Measurements from ENCODE around the gene IL37.
A peak's percentile ranks its signal among the peaks of the same experiment; 100 is the strongest.

Gene IL37

GRCh38 chr2:112910865-112911264 is at the start of gene IL37:
Gene IL37, plus strand, starts transcription at chr2:112911165. Its CDS starts 1,848 bp downstream, at chr2:112913013.
- no peak for DNase-seq

- DNase-seq = no peak
Measured at GRCh38 chr2:112864072-112864471, 46.9 kb upstream of the IL37 start.

- no peak for DNase-seq
Measured at GRCh38 chr2:112866128-112866835, 44.7 kb upstream of the IL37 start.

- no peak for DNase-seq
Measured at GRCh38 chr2:112867701-112868631, 43.0 kb upstream of the IL37 start.

GRCh38 chr2:112869258-112869842 is 41.6 kb upstream of the IL37 start:
- DNase-seq = peak; percentile 19

- no peak for DNase-seq
Measured at GRCh38 chr2:112870841-112871835, 39.8 kb upstream of the IL37 start.

GRCh38 chr2:112876257-112876970 is 34.6 kb upstream of the IL37 start:
- DNase-seq = no peak

GRCh38 chr2:112876971-112877361 is 34.0 kb upstream of the IL37 start:
- DNase-seq = no peak

GRCh38 chr2:112877423-112877822 is 33.5 kb upstream of the IL37 start:
- DNase-seq = no peak

GRCh38 chr2:112879491-112880041 is 31.4 kb upstream of the IL37 start:
- DNase-seq = no peak

GRCh38 chr2:112880091-112880531 is 30.9 kb upstream of the IL37 start:
- peak; percentile 13 for DNase-seq

GRCh38 chr2:112880696-112881095 is 30.3 kb upstream of the IL37 start:
- DNase-seq = peak; percentile 24

GRCh38 chr2:112881217-112881985 is 29.6 kb upstream of the IL37 start:
- peak; percentile 70 for DNase-seq

GRCh38 chr2:112883669-112884068 is 27.3 kb upstream of the IL37 start:
- no peak for DNase-seq

GRCh38 chr2:112884869-112885505 is 26.0 kb upstream of the IL37 start:
- DNase-seq = peak; percentile 87

- DNase-seq = no peak
Measured at GRCh38 chr2:112885506-112885902, 25.5 kb upstream of the IL37 start.

- DNase-seq = no peak
Measured at GRCh38 chr2:112886291-112886690, 24.7 kb upstream of the IL37 start.

- no peak for DNase-seq
Measured at GRCh38 chr2:112887964-112888749, 22.8 kb upstream of the IL37 start.

GRCh38 chr2:112889976-112890375 is 21.0 kb upstream of the IL37 start:
- no peak for DNase-seq

Data from activated CD4-positive, alpha-beta T cell treated with anti-CD3 and anti-CD28 coated beads, Interleukin-2, Interleukin-6, amounts not matched to agents 100 ng/mL and 50 ng/mL, durations not matched to agents 16 hours and 8 hours (primary cell).